Thyroid gland (tissue), 4 donors: ENCODE results near the gene SLC35E4.

Experiments used
- POLR2A ChIP-seq, 2 donors: fragments of 450-650 bp; IDR thresholded peaks; one replicate each; pipeline ENCODE4 v1.6.1; 2017; ENCODE audit warnings: antibody characterized with exemption in 2 of 2, mild to moderate bottlenecking in 2 of 2, moderate library complexity in 1 of 2
- TF ChIP-seq, protein P1 (sequence below), 6 experiments: fragments of 200-600 bp in 3 of 6; fragments of 450-650 bp in 3 of 6; sonication (generic) in 3 of 6; IDR thresholded peaks; one replicate each; pipeline ENCODE4 v1.5.1; 2016 to 2019; ENCODE audit warnings: antibody characterized with exemption in 6 of 6, mild to moderate bottlenecking in 2 of 6, inconsistent platforms in 1 of 6, moderate library complexity in 1 of 6

DNA sequence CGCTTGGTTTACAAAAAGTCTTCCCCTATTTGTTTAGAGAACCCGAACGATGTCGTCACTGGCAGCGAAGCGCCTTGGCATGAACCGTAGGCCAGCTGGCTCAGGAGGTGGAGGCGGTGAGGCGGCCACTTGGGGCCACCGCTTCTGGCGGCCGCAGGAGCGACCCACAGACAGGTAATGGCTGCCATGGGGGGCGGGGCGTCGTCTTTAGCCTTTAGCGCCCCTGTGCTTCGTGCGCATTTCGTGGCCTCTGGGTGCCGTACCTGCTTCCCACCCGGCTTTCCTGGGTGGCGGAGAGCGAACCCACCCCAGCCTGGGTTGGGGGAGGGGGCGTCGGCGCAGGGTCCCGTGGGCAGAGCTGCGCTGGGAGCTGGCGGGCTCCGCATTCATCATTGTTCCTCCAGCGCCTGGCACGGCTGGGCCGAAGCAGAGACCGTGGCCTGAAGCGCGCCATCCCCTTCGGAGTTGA is 58.6 kb downstream of the SLC35E4 start:
- TF ChIP-seq, protein P1, sequence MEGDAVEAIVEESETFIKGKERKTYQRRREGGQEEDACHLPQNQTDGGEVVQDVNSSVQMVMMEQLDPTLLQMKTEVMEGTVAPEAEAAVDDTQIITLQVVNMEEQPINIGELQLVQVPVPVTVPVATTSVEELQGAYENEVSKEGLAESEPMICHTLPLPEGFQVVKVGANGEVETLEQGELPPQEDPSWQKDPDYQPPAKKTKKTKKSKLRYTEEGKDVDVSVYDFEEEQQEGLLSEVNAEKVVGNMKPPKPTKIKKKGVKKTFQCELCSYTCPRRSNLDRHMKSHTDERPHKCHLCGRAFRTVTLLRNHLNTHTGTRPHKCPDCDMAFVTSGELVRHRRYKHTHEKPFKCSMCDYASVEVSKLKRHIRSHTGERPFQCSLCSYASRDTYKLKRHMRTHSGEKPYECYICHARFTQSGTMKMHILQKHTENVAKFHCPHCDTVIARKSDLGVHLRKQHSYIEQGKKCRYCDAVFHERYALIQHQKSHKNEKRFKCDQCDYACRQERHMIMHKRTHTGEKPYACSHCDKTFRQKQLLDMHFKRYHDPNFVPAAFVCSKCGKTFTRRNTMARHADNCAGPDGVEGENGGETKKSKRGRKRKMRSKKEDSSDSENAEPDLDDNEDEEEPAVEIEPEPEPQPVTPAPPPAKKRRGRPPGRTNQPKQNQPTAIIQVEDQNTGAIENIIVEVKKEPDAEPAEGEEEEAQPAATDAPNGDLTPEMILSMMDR (IDR thresholded peaks at IDR 0.05) = peak in 1 of 6 experiments; percentile 6
- peak in 1 of 2 donors; percentile 49 for TF ChIP-seq POLR2A (IDR thresholded peaks at IDR 0.05)
